OCI-LY1 (cell line): Measurements from ENCODE around the gene ZBTB16.

Experiments
- H2AFZ ChIP-seq: fragments of 200-600 bp; sonication (generic), shearing (Covaris generic); 2 replicates; pipeline ENCODE4 v1.6.0; 2014; ENCODE audit warnings: antibody characterized with exemption, mild to moderate bottlenecking, low read length
- H3F3A ChIP-seq: fragments of 200-600 bp; sonication (generic), shearing (Covaris generic); 2 replicates; pipeline ENCODE4 v1.6.0; 2014; ENCODE audit warnings: mild to moderate bottlenecking, antibody characterized with exemption, low read length, moderate library complexity; ENCODE audit not compliant: insufficient read depth
- H3K27ac ChIP-seq: fragments of 200-600 bp; sonication (generic); 2 replicates; pipeline ENCODE4 v1.5.1; 2014; ENCODE audit warnings: low read length, mixed run types, mild to moderate bottlenecking, low read depth; ENCODE audit not compliant: poor library complexity, severe bottlenecking
- H3K27me3 ChIP-seq: fragments of 200-600 bp; sonication (generic); 2 replicates; pipeline ENCODE4 v1.6.0; 2014; ENCODE audit warnings: antibody characterized with exemption, mild to moderate bottlenecking, low read length, moderate library complexity; ENCODE audit not compliant: insufficient read depth
- H3K36me3 ChIP-seq: fragments of 200-600 bp; sonication (generic); 2 replicates; pipeline ENCODE4 v1.6.1; 2014; ENCODE audit warnings: mild to moderate bottlenecking, antibody characterized with exemption, low read length, moderate library complexity, mixed read lengths; ENCODE audit not compliant: insufficient read depth
- H3K4me1 ChIP-seq: fragments of 200-600 bp; sonication (generic); 2 replicates; pipeline ENCODE4 v1.5.1; 2014; ENCODE audit warnings: mild to moderate bottlenecking, low read length, moderate library complexity; ENCODE audit not compliant: insufficient read depth, severe bottlenecking
- H3K4me2 ChIP-seq: fragments of 200-600 bp; sonication (generic), shearing (Covaris generic); 2 replicates; pipeline ENCODE4 v1.6.1; 2014; ENCODE audit warnings: low read length
- H3K4me3 ChIP-seq: fragments of 200-600 bp; sonication (generic); 2 replicates; pipeline ENCODE4 v1.5.1; 2014; ENCODE audit warnings: low read length, low read depth, mild to moderate bottlenecking, mixed read lengths; ENCODE audit not compliant: poor library complexity, severe bottlenecking
- H3K79me2 ChIP-seq: fragments of 200-600 bp; shearing (Covaris generic); 2 replicates; pipeline ENCODE4 v1.6.1; 2016; ENCODE audit warnings: mixed run types, low read length, mixed read lengths; ENCODE audit not compliant: insufficient read depth
- H3K9ac ChIP-seq: fragments of 200-600 bp; sonication (generic), shearing (Covaris generic); 2 replicates; pipeline ENCODE4 v1.6.1; 2014; ENCODE audit warnings: mild to moderate bottlenecking, low read length, mixed read lengths
- H3K9me2 ChIP-seq: fragments of 200-600 bp; sonication (generic), shearing (Covaris generic); 2 replicates; pipeline ENCODE4 v1.6.1; 2014; ENCODE audit warnings: low read depth, mild to moderate bottlenecking, low read length, mixed read lengths
- H3K9me3 ChIP-seq: fragments of 200-600 bp; shearing (Covaris generic); 2 replicates; pipeline ENCODE4 v1.6.1; 2014; ENCODE audit warnings: low read length, mixed read lengths
- H4K20me1 ChIP-seq: fragments of 200-600 bp; sonication (generic), shearing (Covaris generic); 2 replicates; pipeline ENCODE4 v1.6.0; 2016; ENCODE audit warnings: mild to moderate bottlenecking, low read length; ENCODE audit not compliant: insufficient read depth
- EZH2 ChIP-seq: fragments of 200-600 bp; sonication (generic), shearing (Covaris generic); IDR thresholded peaks from 2 replicates; pipeline ENCODE4 v1.8.0; 2017; ENCODE audit warnings: borderline replicate concordance, mixed run types, mild to moderate bottlenecking, antibody characterized with exemption, low read length, moderate library complexity, mixed read lengths
- TF ChIP-seq, protein P1 (sequence below): fragments of 200-600 bp; sonication (generic), shearing (Covaris generic); IDR thresholded peaks from 2 replicates; pipeline ENCODE4 v1.5.1; 2017; ENCODE audit warnings: mild to moderate bottlenecking, antibody characterized with exemption, low read length, moderate library complexity, mixed read lengths

Gene ZBTB16

DNA sequence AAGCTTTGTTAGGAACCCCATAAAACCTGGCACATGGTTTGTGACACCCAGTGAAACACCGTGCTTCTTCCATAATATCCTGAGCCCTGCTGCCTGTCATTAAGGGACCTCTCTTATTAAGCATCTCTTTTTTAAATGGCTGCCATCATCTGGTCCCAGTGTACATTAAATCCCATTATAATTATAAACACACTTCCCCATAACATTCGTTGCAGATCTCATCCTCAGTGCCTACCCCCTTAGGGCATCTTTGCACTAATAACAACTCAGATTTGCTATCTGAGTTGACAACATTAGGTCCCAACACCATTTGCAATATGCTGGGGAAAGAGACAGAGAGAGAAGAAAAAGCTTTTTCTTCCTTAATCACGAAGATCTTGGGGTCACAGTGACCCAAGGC, 4.7 kb upstream of the ZBTB16 start:
- Histone ChIP-seq H3K27ac (no peak overlapping the region), H3K36me3 (no peaks in the 10 kb centered on the region), H3K4me2 (no peak overlapping the region), H3K4me3 (no peak overlapping the region), H3K79me2 (no peaks in the 10 kb centered on the region), H2AFZ (no peak overlapping the region), H3K4me1 (no peaks in the 10 kb centered on the region), H3K27me3 (no peaks in the 10 kb centered on the region; the same call in 1 of the 2 replicates), H3K9ac (no peak overlapping the region), H3K9me3 (no peaks in the 10 kb centered on the region), H3F3A (no peaks in the 10 kb centered on the region), H3K9me2 (no peaks in the 10 kb centered on the region), H4K20me1 (no peaks in the 10 kb centered on the region)
- TF ChIP-seq EZH2: no peak
- TF ChIP-seq, protein P1, sequence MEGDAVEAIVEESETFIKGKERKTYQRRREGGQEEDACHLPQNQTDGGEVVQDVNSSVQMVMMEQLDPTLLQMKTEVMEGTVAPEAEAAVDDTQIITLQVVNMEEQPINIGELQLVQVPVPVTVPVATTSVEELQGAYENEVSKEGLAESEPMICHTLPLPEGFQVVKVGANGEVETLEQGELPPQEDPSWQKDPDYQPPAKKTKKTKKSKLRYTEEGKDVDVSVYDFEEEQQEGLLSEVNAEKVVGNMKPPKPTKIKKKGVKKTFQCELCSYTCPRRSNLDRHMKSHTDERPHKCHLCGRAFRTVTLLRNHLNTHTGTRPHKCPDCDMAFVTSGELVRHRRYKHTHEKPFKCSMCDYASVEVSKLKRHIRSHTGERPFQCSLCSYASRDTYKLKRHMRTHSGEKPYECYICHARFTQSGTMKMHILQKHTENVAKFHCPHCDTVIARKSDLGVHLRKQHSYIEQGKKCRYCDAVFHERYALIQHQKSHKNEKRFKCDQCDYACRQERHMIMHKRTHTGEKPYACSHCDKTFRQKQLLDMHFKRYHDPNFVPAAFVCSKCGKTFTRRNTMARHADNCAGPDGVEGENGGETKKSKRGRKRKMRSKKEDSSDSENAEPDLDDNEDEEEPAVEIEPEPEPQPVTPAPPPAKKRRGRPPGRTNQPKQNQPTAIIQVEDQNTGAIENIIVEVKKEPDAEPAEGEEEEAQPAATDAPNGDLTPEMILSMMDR: no peak

DNA sequence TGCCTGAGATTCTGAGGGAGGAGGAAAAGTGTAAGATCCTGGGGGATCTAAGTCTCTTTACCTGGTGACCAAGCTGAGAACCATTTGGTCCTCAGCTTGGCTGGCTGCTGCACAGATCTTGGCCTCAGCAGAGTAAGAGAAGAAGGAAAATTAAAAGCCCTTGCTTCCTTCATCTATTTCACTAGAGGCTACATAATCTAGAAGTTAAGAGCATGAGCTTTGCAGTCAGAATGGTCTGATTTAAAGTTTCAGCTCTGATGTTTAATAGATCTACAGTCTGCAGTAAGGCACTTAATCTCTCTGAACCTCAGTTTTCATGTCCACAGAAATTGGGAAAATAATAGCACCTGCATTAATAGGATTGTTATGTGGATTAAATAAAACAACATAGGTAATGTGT, 3.1 kb upstream of the ZBTB16 start:
- no peaks in the 10 kb centered on the region for H3K79me2 ChIP-seq
- H3K4me2 ChIP-seq: no peak overlapping the region
- no peaks in the 10 kb centered on the region for H3K9me3 ChIP-seq
- H3F3A ChIP-seq: no peaks in the 10 kb centered on the region
- TF ChIP-seq, protein P1: no peak
- TF ChIP-seq EZH2: no peak
- H3K9ac ChIP-seq: no peak overlapping the region
- H3K27ac ChIP-seq: no peak overlapping the region
- no peaks in the 10 kb centered on the region for H3K36me3 ChIP-seq
- peaks cover 4% of the 10 kb centered on the region; the same call in 1 of the 2 replicates for H3K27me3 ChIP-seq
- no peaks in the 10 kb centered on the region for H3K4me1 ChIP-seq
- no peak overlapping the region for H3K4me3 ChIP-seq
- no peaks in the 10 kb centered on the region for H4K20me1 ChIP-seq
- no peak overlapping the region for H2AFZ ChIP-seq
- H3K9me2 ChIP-seq: no peaks in the 10 kb centered on the region

DNA sequence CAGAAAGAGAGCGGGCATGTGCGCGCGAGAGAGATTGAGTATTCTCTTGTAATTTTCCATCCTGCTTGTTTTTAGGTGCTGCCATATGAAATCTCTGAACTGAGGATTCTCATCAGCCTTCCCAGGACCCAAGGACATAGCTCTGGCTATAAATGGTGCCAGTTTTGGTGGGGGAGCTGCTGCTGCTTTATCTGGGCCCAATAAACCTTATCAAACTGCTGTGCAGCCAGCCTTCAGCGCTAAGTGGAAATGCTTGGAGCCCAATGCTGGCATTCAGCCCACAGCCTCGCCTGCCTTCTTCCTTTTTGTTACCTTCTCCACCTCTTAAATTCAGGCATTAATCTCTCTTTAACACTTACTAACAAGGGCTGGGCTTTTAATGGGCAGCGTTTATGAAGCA, 2.4 kb upstream of the ZBTB16 start:
- Histone ChIP-seq H3K9me2 (no peaks in the 10 kb centered on the region), H3K9me3 (no peaks in the 10 kb centered on the region), H3K79me2 (no peaks in the 10 kb centered on the region), H4K20me1 (no peaks in the 10 kb centered on the region), H3K27me3 (peaks cover 4% of the 10 kb centered on the region; the same call in 1 of the 2 replicates), H2AFZ (no peak overlapping the region), H3K4me3 (no peak overlapping the region), H3K9ac (no peak overlapping the region), H3K4me1 (no peaks in the 10 kb centered on the region), H3F3A (no peaks in the 10 kb centered on the region), H3K4me2 (no peak overlapping the region), H3K27ac (no peak overlapping the region), H3K36me3 (no peaks in the 10 kb centered on the region)
- TF ChIP-seq, protein P1: no peak
